Measurements from ENCODE around the gene KRAS. TPM values are rescaled to one million over a fixed set of nuclear protein-coding genes. Genes with fewer than 3 reads are reported as not detected.

KRAS gene
- total RNA-seq, 1 donor from 2014 or later: 54.2 TPM

DNA sequence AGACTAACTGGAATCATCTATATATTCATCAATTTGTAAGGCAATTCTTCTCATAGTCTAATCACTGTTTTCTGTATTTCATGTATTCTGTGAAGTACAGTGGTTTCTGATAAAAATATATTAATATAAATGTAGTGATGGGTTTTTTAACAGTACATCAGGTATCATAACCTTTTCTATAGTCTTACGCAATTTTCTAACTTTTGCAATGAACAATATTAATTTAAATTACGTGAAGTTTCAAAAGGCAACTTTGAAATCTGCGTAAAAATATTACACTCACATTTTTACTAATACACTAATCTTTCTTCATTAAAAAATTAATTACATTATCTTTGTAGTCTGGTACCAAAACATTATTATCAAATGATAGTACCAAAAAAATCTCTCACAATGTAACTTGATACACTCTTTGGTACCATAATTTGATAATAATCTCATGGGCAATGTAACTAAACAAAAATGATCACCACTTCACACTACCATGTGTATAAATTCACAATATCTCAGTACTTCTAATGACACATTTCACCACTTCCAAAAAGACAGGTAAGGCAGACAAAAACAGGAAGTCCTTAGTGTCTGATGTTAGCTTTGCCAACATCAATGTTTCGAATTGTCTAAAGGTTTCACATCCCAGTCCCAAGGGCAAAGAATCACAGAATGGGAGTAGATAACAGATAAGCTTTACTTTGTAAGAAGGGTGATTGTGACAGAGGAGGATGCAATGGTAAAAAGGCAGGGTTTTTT, 64.5 kb downstream of the KRAS start:
- TF ChIP-seq, protein P1, sequence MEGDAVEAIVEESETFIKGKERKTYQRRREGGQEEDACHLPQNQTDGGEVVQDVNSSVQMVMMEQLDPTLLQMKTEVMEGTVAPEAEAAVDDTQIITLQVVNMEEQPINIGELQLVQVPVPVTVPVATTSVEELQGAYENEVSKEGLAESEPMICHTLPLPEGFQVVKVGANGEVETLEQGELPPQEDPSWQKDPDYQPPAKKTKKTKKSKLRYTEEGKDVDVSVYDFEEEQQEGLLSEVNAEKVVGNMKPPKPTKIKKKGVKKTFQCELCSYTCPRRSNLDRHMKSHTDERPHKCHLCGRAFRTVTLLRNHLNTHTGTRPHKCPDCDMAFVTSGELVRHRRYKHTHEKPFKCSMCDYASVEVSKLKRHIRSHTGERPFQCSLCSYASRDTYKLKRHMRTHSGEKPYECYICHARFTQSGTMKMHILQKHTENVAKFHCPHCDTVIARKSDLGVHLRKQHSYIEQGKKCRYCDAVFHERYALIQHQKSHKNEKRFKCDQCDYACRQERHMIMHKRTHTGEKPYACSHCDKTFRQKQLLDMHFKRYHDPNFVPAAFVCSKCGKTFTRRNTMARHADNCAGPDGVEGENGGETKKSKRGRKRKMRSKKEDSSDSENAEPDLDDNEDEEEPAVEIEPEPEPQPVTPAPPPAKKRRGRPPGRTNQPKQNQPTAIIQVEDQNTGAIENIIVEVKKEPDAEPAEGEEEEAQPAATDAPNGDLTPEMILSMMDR (IDR thresholded peaks at IDR 0.05; ENCODE audit: unreplicated experiment): no peak
- Mint-ChIP-seq H3K27me3 (ENCODE audit: unreplicated experiment) (no peaks in the 10 kb centered on the region), H3K4me1 (ENCODE audit: unreplicated experiment) (peaks cover 4% of the 10 kb centered on the region), H3K4me3 (ENCODE audit: unreplicated experiment) (no peak overlapping the region), H3K9me3 (ENCODE audit: unreplicated experiment) (no peaks in the 10 kb centered on the region), H3K27ac (ENCODE audit: unreplicated experiment) (no peak overlapping the region), H3K36me3 (ENCODE audit: low read depth, unreplicated experiment) (no peaks in the 10 kb centered on the region)
- DNase-seq (ENCODE audit: low spot score): no peak

DNA sequence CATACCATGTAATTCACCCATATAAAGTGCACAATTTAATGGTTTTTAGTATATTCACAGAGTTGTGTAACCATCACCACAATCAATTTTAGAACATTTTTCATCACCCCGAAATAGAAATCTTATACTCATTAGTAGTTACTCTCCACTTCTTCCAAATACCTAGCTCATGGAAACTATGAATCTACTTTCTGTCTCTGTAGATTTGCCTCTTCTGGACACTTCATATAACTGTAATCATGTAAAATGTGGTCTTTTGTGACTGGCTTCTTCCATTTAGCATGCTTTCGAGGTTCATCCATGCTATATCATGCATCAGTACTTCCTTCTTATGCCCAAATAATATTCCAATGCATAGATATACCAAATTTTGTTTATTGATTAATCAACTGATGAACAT, 66.6 kb downstream of the KRAS start:
- Mint-ChIP-seq H3K9me3 (ENCODE audit: unreplicated experiment) (no peaks in the 10 kb centered on the region), H3K4me3 (ENCODE audit: unreplicated experiment) (no peak overlapping the region), H3K4me1 (ENCODE audit: unreplicated experiment) (peaks cover 4% of the 10 kb centered on the region), H3K27me3 (ENCODE audit: unreplicated experiment) (no peaks in the 10 kb centered on the region), H3K27ac (ENCODE audit: unreplicated experiment) (no peak overlapping the region), H3K36me3 (ENCODE audit: low read depth, unreplicated experiment) (no peaks in the 10 kb centered on the region)
- DNase-seq (ENCODE audit: low spot score): no peak
- TF ChIP-seq, protein P1 (IDR thresholded peaks at IDR 0.05; ENCODE audit: unreplicated experiment): no peak

DNA sequence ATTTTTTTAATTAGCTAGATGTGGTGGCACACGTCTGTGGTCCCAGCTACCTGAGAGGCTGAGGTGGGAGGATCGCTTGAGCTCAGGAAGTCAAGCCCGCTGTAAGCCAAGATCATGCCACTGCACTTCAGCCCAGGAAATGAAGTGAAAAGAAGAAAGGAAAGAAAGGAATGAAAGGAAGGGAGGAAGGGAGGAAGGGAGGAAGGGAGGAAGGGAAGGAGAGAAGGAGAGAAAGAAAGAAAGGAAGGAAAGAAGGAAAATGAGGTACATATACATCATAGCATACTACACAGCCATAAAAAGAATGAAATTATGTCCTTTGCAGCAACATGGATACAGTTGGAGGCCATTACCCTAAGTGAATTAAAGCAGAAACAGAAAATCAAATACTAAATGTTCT, 68.0 kb downstream of the KRAS start:
- H3K36me3 Mint-ChIP-seq (ENCODE audit: low read depth, unreplicated experiment): no peaks in the 10 kb centered on the region
- no peak overlapping the region for H3K4me3 Mint-ChIP-seq (ENCODE audit: unreplicated experiment)
- H3K27me3 Mint-ChIP-seq (ENCODE audit: unreplicated experiment): no peaks in the 10 kb centered on the region
- TF ChIP-seq, protein P1 (IDR thresholded peaks at IDR 0.05; ENCODE audit: unreplicated experiment): no peak
- H3K4me1 Mint-ChIP-seq (ENCODE audit: unreplicated experiment): peaks cover 4% of the 10 kb centered on the region
- DNase-seq (ENCODE audit: low spot score): no peak
- H3K27ac Mint-ChIP-seq (ENCODE audit: unreplicated experiment): no peak overlapping the region
- H3K9me3 Mint-ChIP-seq (ENCODE audit: unreplicated experiment): no peaks in the 10 kb centered on the region

DNA sequence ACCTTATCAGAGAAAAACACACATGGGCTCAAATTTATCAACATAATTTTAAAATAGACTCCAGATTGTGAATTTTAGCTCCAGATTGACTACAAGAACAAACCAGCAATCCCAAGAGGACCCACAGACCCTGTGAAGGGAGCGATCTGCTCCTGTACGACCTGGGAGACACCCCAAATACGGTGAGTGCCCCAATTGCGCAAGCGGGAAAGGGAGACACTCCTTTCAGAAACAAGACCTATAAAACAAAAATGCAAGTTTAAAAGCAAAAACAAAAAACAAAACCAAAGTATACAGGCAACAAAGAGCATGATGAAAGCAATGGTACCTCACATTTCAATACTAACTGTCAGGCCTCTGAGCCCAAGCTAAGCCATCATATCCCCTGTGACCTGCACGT, 87.9 kb downstream of the KRAS start:
- Mint-ChIP-seq H3K27ac (ENCODE audit: unreplicated experiment) (no peak overlapping the region), H3K4me3 (ENCODE audit: unreplicated experiment) (no peak overlapping the region), H3K27me3 (ENCODE audit: unreplicated experiment) (no peaks in the 10 kb centered on the region), H3K4me1 (ENCODE audit: unreplicated experiment) (no peaks in the 10 kb centered on the region), H3K36me3 (ENCODE audit: low read depth, unreplicated experiment) (no peaks in the 10 kb centered on the region), H3K9me3 (ENCODE audit: unreplicated experiment) (no peaks in the 10 kb centered on the region)
- TF ChIP-seq, protein P1 (IDR thresholded peaks at IDR 0.05; ENCODE audit: unreplicated experiment): no peak
- no peak for DNase-seq (ENCODE audit: low spot score)

DNA sequence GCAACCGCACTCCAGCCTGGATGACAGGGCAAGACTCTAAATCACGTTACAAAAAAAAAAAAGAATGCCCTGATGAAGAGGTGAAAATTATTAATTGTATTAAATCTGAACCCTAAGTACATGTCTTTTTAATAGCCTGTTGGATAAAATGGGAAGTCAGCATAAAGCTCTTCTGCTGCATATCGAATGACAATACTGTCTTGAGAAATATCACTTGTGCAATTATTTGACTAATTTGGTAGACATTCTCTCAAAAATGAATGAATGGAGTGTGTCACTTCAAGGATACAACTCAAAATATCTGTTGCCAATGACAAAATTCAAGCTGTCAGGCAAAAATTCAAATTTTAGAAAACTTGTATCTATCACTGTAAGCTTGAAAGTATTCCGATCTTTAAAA, 94.7 kb downstream of the KRAS start:
- Mint-ChIP-seq H3K4me3 (ENCODE audit: unreplicated experiment) (no peak overlapping the region), H3K27ac (ENCODE audit: unreplicated experiment) (no peak overlapping the region), H3K27me3 (ENCODE audit: unreplicated experiment) (peaks cover 1% of the 10 kb centered on the region), H3K9me3 (ENCODE audit: unreplicated experiment) (no peaks in the 10 kb centered on the region), H3K4me1 (ENCODE audit: unreplicated experiment) (no peaks in the 10 kb centered on the region), H3K36me3 (ENCODE audit: low read depth, unreplicated experiment) (no peaks in the 10 kb centered on the region)
- TF ChIP-seq, protein P1 (IDR thresholded peaks at IDR 0.05; ENCODE audit: unreplicated experiment): no peak
- DNase-seq (ENCODE audit: low spot score): no peak

Measured in endothelial cell (in vitro differentiated cells).